Smooth muscle cell (in vitro differentiated cells): ENCODE data around the gene HOXA7. TPM values are rescaled to one million over a fixed set of nuclear protein-coding genes. Genes with fewer than 3 reads are reported as not detected.
A peak's percentile ranks its signal among the peaks of the same experiment; 100 is the strongest.

Experiments
- DNase-seq: peaks from one replicate; lab custom pipeline; 2025; ENCODE audit not compliant: unreplicated experiment; lab: John Stamatoyannopoulos, UW
- H2AFZ ChIP-seq: fragments of 200-600 bp; sonication (generic); 2 replicates; pipeline ENCODE4 v1.6.0; 2016; ENCODE audit warnings: antibody characterized with exemption, low read depth, mild to moderate bottlenecking
- H3F3A ChIP-seq: fragments of 200-600 bp; sonication (generic); 2 replicates; pipeline ENCODE4 v1.6.0; 2017; ENCODE audit warnings: antibody characterized with exemption, low read depth
- H3K27ac ChIP-seq: fragments of 200-600 bp; sonication (generic); 2 replicates; pipeline ENCODE4 v1.5.1; 2016; ENCODE audit warnings: low read depth, mild to moderate bottlenecking
- H3K27me3 ChIP-seq: fragments of 200-600 bp; sonication (generic); 2 replicates; pipeline ENCODE4 v1.6.1; 2016; ENCODE audit warnings: low read depth, mild to moderate bottlenecking
- H3K36me3 ChIP-seq: fragments of 200-600 bp; sonication (generic); 2 replicates; pipeline ENCODE4 v1.5.1; 2016; ENCODE audit warnings: low read depth
- H3K4me1 ChIP-seq: fragments of 200-600 bp; sonication (generic); 2 replicates; pipeline ENCODE4 v1.5.1; 2016; ENCODE audit warnings: low read depth
- H3K4me2 ChIP-seq: fragments of 200-600 bp; sonication (generic); 2 replicates; pipeline ENCODE4 v1.6.0; 2016; ENCODE audit warnings: mild to moderate bottlenecking
- H3K4me3 ChIP-seq: fragments of 200-600 bp; sonication (generic); 2 replicates; pipeline ENCODE4 v1.5.1; 2016; ENCODE audit warnings: mild to moderate bottlenecking
- H3K79me2 ChIP-seq: fragments of 200-600 bp; sonication (generic); 2 replicates; pipeline ENCODE4 v1.6.0; 2016; ENCODE audit warnings: low read depth, mild to moderate bottlenecking
- H3K9ac ChIP-seq: fragments of 200-600 bp; sonication (generic); 2 replicates; pipeline ENCODE4 v1.6.0; 2016; ENCODE audit warnings: low read depth
- H3K9me3 ChIP-seq: fragments of 200-600 bp; sonication (generic); replicated peaks from 2 replicates; pipeline ENCODE4 v1.5.1; 2016; ENCODE audit warnings: low read depth
- H4K20me1 ChIP-seq: fragments of 200-600 bp; sonication (generic); 2 replicates; pipeline ENCODE4 v1.6.0; 2016; ENCODE audit warnings: low read depth
- CTCF ChIP-seq: fragments of 200-600 bp; sonication (generic); IDR thresholded peaks from 2 replicates; pipeline ENCODE4 v1.5.1; 2017; ENCODE audit warnings: borderline replicate concordance, mild to moderate bottlenecking, antibody characterized with exemption; ENCODE audit not compliant: insufficient read depth, poor library complexity, severe bottlenecking
- WGBS: methylation state at CpG from one replicate; pipeline ENCODE4 v1.1.7; 2016; ENCODE audit warnings: low lambda C conversion rate; 5-methylcytosine and 5-hydroxymethylcytosine counted together
- polyA plus RNA-seq: library from polyadenylated mRNA; unstranded; fragments of >200 nt; fragmentation: Nextera tagmentation; extraction: Ambion mirVana; gene quantifications from 2 replicates; pipeline ENCODE4 v1.2.1, GENCODE V29; 2016
- total RNA-seq: library from RNA; depleted of rRNA; stranded (reverse); fragments of >200 nt; gene quantifications from 2 replicates; pipeline ENCODE4 v1.2.3, GENCODE V29; 2014

HOXA7 gene
- total and polyA plus RNA-seq, 2 experiments from 2014 or later: 0.72 to 1.2 TPM

GRCh38 chr7:27164367-27165088 is 8.1 kb upstream of the HOXA7 start:
- DNase-seq: no peak
- Histone ChIP-seq H3K27me3 (peaks cover 45% of the 10 kb centered on the region), H3K9me3 (no peaks in the 10 kb centered on the region), H3K4me1 (peaks cover 3% of the 10 kb centered on the region), H3K27ac (peak overlapping the region; percentile 95), H3K79me2 (peaks cover 78% of the 10 kb centered on the region), H3K4me2 (peak overlapping the region; percentile 89), H4K20me1 (peaks cover 6% of the 10 kb centered on the region), H2AFZ (no peak overlapping the region), H3K4me3 (peak overlapping the region; percentile 67), H3K36me3 (no peaks in the 10 kb centered on the region), H3K9ac (peak overlapping the region; percentile 56), H3F3A (peaks cover 7% of the 10 kb centered on the region)
- WGBS: 11% methylated on average over 46 of the region's 47 CpGs
- no peak for TF ChIP-seq CTCF

DNA sequence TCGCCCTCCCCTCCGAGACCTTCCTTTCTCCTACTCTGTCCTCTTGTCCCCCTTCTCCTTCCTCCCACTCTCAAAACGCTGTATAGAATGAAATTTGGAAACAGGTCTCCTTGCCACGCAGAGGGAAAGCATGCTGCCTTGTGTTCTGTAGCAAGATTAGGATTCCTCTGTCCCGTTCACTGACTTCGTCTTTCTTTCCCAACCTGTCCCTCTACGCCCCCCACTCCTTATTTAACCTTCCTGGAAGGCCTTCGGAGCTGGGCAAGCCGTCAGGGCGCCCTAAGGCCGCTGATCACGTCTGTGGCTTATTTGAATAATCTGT is 7.5 kb upstream of the HOXA7 start:
- H3K27ac ChIP-seq: peak overlapping the region; percentile 95
- H2AFZ ChIP-seq: no peak overlapping the region
- H3K79me2 ChIP-seq: peaks cover 72% of the 10 kb centered on the region
- H3K4me1 ChIP-seq: peaks cover 3% of the 10 kb centered on the region
- H3K4me3 ChIP-seq: peak overlapping the region; percentile 67
- WGBS: 21% methylated on average over 12 of the region's 12 CpGs
- DNase-seq: no peak
- H3K9ac ChIP-seq: peak overlapping the region; percentile 34
- no peaks in the 10 kb centered on the region for H3K36me3 ChIP-seq
- H4K20me1 ChIP-seq: peaks cover 6% of the 10 kb centered on the region
- peaks cover 50% of the 10 kb centered on the region for H3K27me3 ChIP-seq
- no peaks in the 10 kb centered on the region for H3K9me3 ChIP-seq
- H3F3A ChIP-seq: peaks cover 7% of the 10 kb centered on the region
- TF ChIP-seq CTCF: no peak
- H3K4me2 ChIP-seq: peak overlapping the region; percentile 89

DNA sequence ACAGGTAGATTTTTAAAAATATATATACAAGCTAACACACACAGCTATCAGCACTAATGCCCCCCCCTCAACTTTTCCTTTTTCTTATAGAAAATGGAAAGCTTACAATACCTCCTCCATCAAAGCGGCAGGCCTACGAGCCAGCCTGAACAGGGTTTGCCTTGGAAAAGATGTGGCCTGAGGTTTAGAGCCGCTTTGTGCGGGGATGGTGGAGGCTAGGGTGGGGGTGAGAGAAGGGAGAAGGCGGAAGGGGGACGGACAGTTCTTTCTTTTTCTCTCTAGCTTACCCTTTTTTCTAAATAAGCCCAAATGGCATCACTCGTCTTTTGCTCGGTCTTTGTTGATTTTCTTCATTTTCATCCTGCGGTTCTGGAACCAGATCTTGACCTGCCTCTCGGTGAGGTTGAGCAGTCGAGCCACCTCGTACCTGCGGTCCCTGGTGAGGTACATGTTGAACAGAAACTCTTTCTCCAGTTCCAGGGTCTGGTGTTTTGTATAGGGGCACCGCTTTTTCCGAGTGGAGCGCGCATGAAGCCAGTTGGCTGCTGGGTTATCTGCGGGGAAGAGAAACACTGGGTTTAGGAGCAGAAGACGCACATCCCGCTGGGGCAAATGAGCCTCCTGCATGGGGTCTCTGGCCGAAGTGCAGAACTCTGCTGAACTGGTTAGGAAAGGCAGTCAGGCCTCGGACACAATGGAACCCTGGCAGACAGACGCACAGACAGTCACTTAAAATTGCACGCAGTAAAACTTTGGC is 7.0 kb upstream of the HOXA7 start:
- WGBS: 54% methylated on average over 24 of the region's 24 CpGs

More for the DNA sequence above, 7.0 kb upstream of the HOXA7 start:
- Histone ChIP-seq H3K27ac (no peak overlapping the region), H3K79me2 (peaks cover 67% of the 10 kb centered on the region), H4K20me1 (peaks cover 6% of the 10 kb centered on the region), H3K4me2 (peak overlapping the region; percentile 89), H3K27me3 (peaks cover 56% of the 10 kb centered on the region), H2AFZ (no peak overlapping the region), H3K4me3 (peak overlapping the region; percentile 67), H3K9ac (peak overlapping the region; percentile 34), H3K36me3 (no peaks in the 10 kb centered on the region), H3F3A (peaks cover 3% of the 10 kb centered on the region), H3K9me3 (no peaks in the 10 kb centered on the region), H3K4me1 (peaks cover 3% of the 10 kb centered on the region)
- TF ChIP-seq CTCF: no peak
- DNase-seq: no peak
